H1 (cell line): ENCODE measurements around the gene SLC19A1. TPM values are rescaled to one million over a fixed set of nuclear protein-coding genes. Genes with fewer than 3 reads are reported as not detected.

Experiments
- CTCF ChIA-PET: fragments of 300-600 bp; sonication (Branson Sonifier 250); formaldehyde crosslinking; loops from one replicate; lab custom pipeline; 2021; ENCODE audit not compliant: partially characterized antibody; lab: Charles Lee
- POLR2A ChIA-PET: fragments of 300-600 bp; sonication (Branson Sonifier 250); formaldehyde crosslinking; loops from one replicate; lab custom pipeline; 2021; ENCODE audit warnings: inconsistent platforms; ENCODE audit not compliant: partially characterized antibody; lab: Charles Lee
- DNase-seq, 2 experiments: peaks; one replicate each; pipeline versions ENCODE4 v3.0.0 to v3.0.0-alpha.2; 2010 to 2022; ENCODE audit warnings: low spot score in 2 of 2, low read depth in 1 of 2, mixed read lengths in 1 of 2
- FAIRE-seq: peaks from 2 replicates; lab custom pipeline; 2011; peaks lifted over from hg19 to GRCh38; lab: Jason Lieb, UNC
- H2AFZ ChIP-seq: 2 replicates; pipeline ENCODE4 v1.8.1; 2012; ENCODE audit warnings: low read length, inconsistent platforms
- H2AK5ac ChIP-seq: 2 replicates; pipeline ENCODE4 v1.6.1; 2013; ENCODE audit warnings: low read depth, low read length
- H2BK120ac ChIP-seq: replicated peaks from 2 replicates; pipeline ENCODE3; 2013; ENCODE audit warnings: low read depth, low read length, inconsistent platforms
- H2BK12ac ChIP-seq: 2 replicates; pipeline ENCODE4 v1.6.1; 2013; ENCODE audit warnings: low read depth, low read length
- H2BK15ac ChIP-seq: 2 replicates; pipeline ENCODE4 v1.6.1; 2013; ENCODE audit warnings: low read length
- H2BK20ac ChIP-seq: 2 replicates; pipeline ENCODE4 v1.6.1; 2013; ENCODE audit warnings: low read length
- H2BK5ac ChIP-seq: 2 replicates; pipeline ENCODE4 v1.6.1; 2013; ENCODE audit warnings: low read depth, low read length
- H3K14ac ChIP-seq: 2 replicates; pipeline ENCODE4 v1.6.1; 2013; ENCODE audit warnings: inconsistent platforms; ENCODE audit not compliant: insufficient read length
- H3K18ac ChIP-seq: 2 replicates; pipeline ENCODE4 v1.6.1; 2013; ENCODE audit warnings: low read length; ENCODE audit errors: extremely low read depth
- H3K23ac ChIP-seq: 2 replicates; pipeline ENCODE4 v1.6.1; 2013; ENCODE audit warnings: inconsistent platforms; ENCODE audit not compliant: insufficient read length
- H3K23me2 ChIP-seq: 2 replicates; pipeline ENCODE4 v1.6.1; 2013; ENCODE audit warnings: low read depth, low read length
- H3K27ac ChIP-seq: 2 replicates; pipeline ENCODE4 v1.6.1; 2011; ENCODE audit warnings: low read depth, low read length, inconsistent platforms
- H3K27me3 ChIP-seq, 4 experiments: replicated peaks in 1 of 4; 1 replicate in 1 of 4; 2 replicates in 3 of 4; pipeline versions ENCODE4 v1.6.1 to v1.8.1; 2011 to 2013; ENCODE audit warnings: low read length in 3 of 4, mild to moderate bottlenecking in 3 of 4, inconsistent platforms in 2 of 4, mixed read lengths in 2 of 4, moderate library complexity in 1 of 4; ENCODE audit not compliant: control insufficient read depth in 3 of 4, insufficient read depth in 3 of 4; ENCODE audit errors: extremely low read depth in 1 of 4
- H3K36me3 ChIP-seq, 4 experiments: 2 replicates each; pipeline versions ENCODE4 v1.6.1 to v1.8.1; 2011 to 2013; ENCODE audit warnings: mild to moderate bottlenecking in 4 of 4, low read length in 3 of 4, moderate library complexity in 2 of 4, control low read depth in 1 of 4, inconsistent platforms in 1 of 4; ENCODE audit not compliant: insufficient read depth in 4 of 4, control insufficient read depth in 2 of 4
- H3K4ac ChIP-seq: replicated peaks from 2 replicates; pipeline ENCODE3; 2013; ENCODE audit warnings: low read length, low read depth, mixed read lengths, inconsistent platforms; ENCODE audit not compliant: insufficient read length
- H3K4me1 ChIP-seq, 4 experiments: replicated peaks in 1 of 4; 1 replicate in 1 of 4; 2 replicates in 3 of 4; pipeline versions ENCODE4 v1.6.1 to v1.8.1; 2011 to 2013; ENCODE audit warnings: low read length in 3 of 4, inconsistent platforms in 2 of 4, mixed read lengths in 1 of 4; ENCODE audit not compliant: insufficient read depth in 4 of 4, control insufficient read depth in 3 of 4
- H3K4me2 ChIP-seq, 2 experiments: 2 replicates each; pipeline versions ENCODE4 v1.6.1 to v1.8.1; 2011 to 2013; ENCODE audit warnings: low read depth in 2 of 2, low read length in 2 of 2, control low read depth in 1 of 2, inconsistent platforms in 1 of 2, mild to moderate bottlenecking in 1 of 2; ENCODE audit not compliant: insufficient read depth in 1 of 2
- H3K4me3 ChIP-seq, 4 experiments: fragments of 200-600, 300-600 bp in 1 of 4; sonication (generic), shearing (Covaris generic), sonication (Bioruptor Twin) in 1 of 4; 2 replicates each; pipeline versions ENCODE4 v1.5.1 to v1.8.1; 2011 to 2016; ENCODE audit warnings: low read length in 4 of 4, low read depth in 3 of 4, control low read depth in 2 of 4, inconsistent platforms in 2 of 4, mild to moderate bottlenecking in 2 of 4, mixed read lengths in 1 of 4, moderate library complexity in 1 of 4; ENCODE audit not compliant: insufficient read depth in 2 of 4; ENCODE audit errors: extremely low read depth in 1 of 4
- H3K56ac ChIP-seq: replicated peaks from 2 replicates; pipeline ENCODE3; 2013; ENCODE audit warnings: low read depth, mild to moderate bottlenecking, mixed read lengths, low read length, inconsistent platforms; ENCODE audit not compliant: insufficient read length
- H3K79me1 ChIP-seq: 2 replicates; pipeline ENCODE4 v1.6.1; 2013; ENCODE audit warnings: low read depth, low read length, control low read depth
- H3K79me2 ChIP-seq, 2 experiments: 2 replicates each; pipeline versions ENCODE4 v1.6.1 to v1.8.1; 2012 to 2013; ENCODE audit warnings: low read length in 2 of 2, mild to moderate bottlenecking in 2 of 2, inconsistent platforms in 1 of 2; ENCODE audit not compliant: insufficient read depth in 2 of 2, control insufficient read depth in 1 of 2
- H3K9ac ChIP-seq, 4 experiments: replicated peaks in 1 of 4; 1 replicate in 1 of 4; 2 replicates in 3 of 4; pipeline versions ENCODE4 v1.6.1 to v1.8.1; 2011 to 2013; ENCODE audit warnings: low read depth in 3 of 4, low read length in 3 of 4, control low read depth in 2 of 4, mild to moderate bottlenecking in 2 of 4, moderate library complexity in 2 of 4, inconsistent platforms in 1 of 4; ENCODE audit errors: extremely low read depth in 1 of 4
- H3K9me3 ChIP-seq, 2 experiments: 2 replicates each; pipeline versions ENCODE4 v1.6.1 to v1.8.1; 2012 to 2013; ENCODE audit warnings: mild to moderate bottlenecking in 2 of 2, moderate library complexity in 2 of 2, control low read depth in 1 of 2, inconsistent platforms in 1 of 2, low read depth in 1 of 2, low read length in 1 of 2, mixed read lengths in 1 of 2; ENCODE audit not compliant: insufficient read depth in 2 of 2
- H4K20me1 ChIP-seq, 2 experiments: replicated peaks in 1 of 2; 2 replicates each; pipeline versions ENCODE3 to v1.8.1; 2011 to 2013; ENCODE audit warnings: inconsistent platforms in 2 of 2, low read length in 2 of 2, mild to moderate bottlenecking in 1 of 2; ENCODE audit not compliant: insufficient read depth in 2 of 2, control insufficient read depth in 1 of 2
- H4K5ac ChIP-seq: 2 replicates; pipeline ENCODE4 v1.6.1; 2013; ENCODE audit warnings: low read length, low read depth, mixed read lengths, inconsistent platforms; ENCODE audit not compliant: insufficient read length
- H4K8ac ChIP-seq: 2 replicates; pipeline ENCODE4 v1.8.0; 2013; ENCODE audit warnings: mild to moderate bottlenecking, moderate library complexity, low read length, inconsistent platforms; ENCODE audit not compliant: insufficient read depth; ENCODE audit errors: extremely low read depth
- H4K91ac ChIP-seq: replicated peaks from 2 replicates; pipeline ENCODE3; 2013; ENCODE audit warnings: low read length, mixed read lengths, inconsistent platforms; ENCODE audit not compliant: insufficient read length
- PHF8 ChIP-seq: fragments of 200-600 bp; sonication (generic); conservative IDR thresholded peaks from 2 replicates; pipeline ENCODE4 v1.7.1; 2012; ENCODE audit warnings: low read depth, mild to moderate bottlenecking, inconsistent platforms, low read length, moderate library complexity
- SP1 ChIP-seq: IDR thresholded peaks from 2 replicates; pipeline ENCODE4 v1.6.1; 2011; ENCODE audit warnings: low read depth, low read length
- WGBS, 2 experiments: shearing (Covaris generic) in 1 of 2; methylation state at CpG; one replicate each; pipeline versions ENCODE4 v1.1.6 to v1.1.7; 2013 to 2015; ENCODE audit warnings: low lambda C conversion rate in 2 of 2, mixed read lengths in 2 of 2, inconsistent platforms in 1 of 2, low coverage in 1 of 2, missing lambda C conversion rate in 1 of 2; ENCODE audit not compliant: insufficient replicate concordance in 2 of 2, insufficient coverage in 1 of 2, insufficient read length in 1 of 2; ENCODE audit errors: extremely low coverage in 1 of 2, missing lambda C conversion rate in 1 of 2; 5-methylcytosine and 5-hydroxymethylcytosine counted together
- polyA plus RNA-seq, 7 experiments: library from polyadenylated mRNA; depleted of rRNA in 3 of 7; stranded (reverse) in 5 of 7; unstranded in 2 of 7; fragments of >200 nt in 5 of 7; fragments of 200-250 nt in 2 of 7; gene quantifications; 1 replicate in 5 of 7; 2 replicates in 1 of 7; 4 replicates in 1 of 7; pipeline versions ENCODE4 v1.2.1 to v1.2.3, GENCODE V29; 2011 to 2013; ENCODE audit warnings: missing spikeins in 2 of 7, mixed read lengths in 2 of 7
- total RNA-seq: library from RNA; stranded (reverse); fragmentation: NEBNext Ultra II Directional; extraction: Animal tissue kit (Norgen Biotek cat#: 25700); gene quantifications from 2 replicates; pipeline ENCODE4 v1.2.1, GENCODE V29; 2021

Gene SLC19A1
- total and polyA plus RNA-seq, 2 of the 8 experiments (the other 6 are each of a cell fraction or from before 2014, with no cell fraction given), result 31.6 to 43.8 TPM

DNA sequence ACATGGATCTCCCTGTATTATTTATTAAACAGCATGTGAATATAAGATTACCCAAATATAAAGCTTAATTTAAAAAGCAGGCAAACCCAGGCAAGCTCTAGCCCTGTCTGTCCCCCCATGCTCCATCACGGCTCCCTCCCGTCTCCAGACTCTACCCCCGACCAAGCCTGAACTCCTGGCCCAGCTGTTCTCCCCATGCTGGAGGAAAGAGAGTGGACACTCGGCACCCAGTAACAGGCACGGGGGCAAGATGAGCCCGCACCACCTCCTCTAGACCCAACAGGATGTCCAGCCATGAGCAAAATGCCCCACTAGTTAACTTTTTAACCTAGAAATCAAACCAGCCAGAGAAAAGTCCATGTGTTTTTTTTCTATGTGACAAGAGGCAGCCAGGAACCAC is 19.3 kb downstream of the SLC19A1 start:
- ChIA-PET CTCF (interaction anchor here (1.2 kb wide), 1 partner anchor 382 kb away, joined by 3 read pairs; no protein-coding TSS in a partner anchor), POLR2A (interaction anchor here (0.8 to 2.2 kb wide), 4 partner anchors 9 to 30 kb away, joined by 3 to 6 read pairs (median 4); no protein-coding TSS in a partner anchor)
- H2BK20ac ChIP-seq, result no peak overlapping the region
- no peak overlapping the region for H4K91ac ChIP-seq
- H3K23ac ChIP-seq, result no peak overlapping the region
- no peak overlapping the region for H2BK12ac ChIP-seq
- no peaks in the 10 kb centered on the region for H3K27me3 ChIP-seq
- peaks cover 2 to 37% (median 10%) of the 10 kb centered on the region in 4 experiments; a peak in 4 of 8 replicates for H3K36me3 ChIP-seq
- H3K56ac ChIP-seq, result no peak overlapping the region
- no peaks in the 10 kb centered on the region for H3K79me2 ChIP-seq
- no peak overlapping the region for H2BK120ac ChIP-seq
- peaks cover 0 to 22% of the 10 kb centered on the region in 2 experiments; a peak in 3 of 4 replicates for H3K9me3 ChIP-seq
- H3K4me1 ChIP-seq, result no peaks in the 10 kb centered on the region
- H3K23me2 ChIP-seq, result no peaks in the 10 kb centered on the region
- H3K4me3 ChIP-seq, result no peak overlapping the region
- TF ChIP-seq SP1, result no peak
- TF ChIP-seq PHF8, result no peak
- no peaks in the 10 kb centered on the region for H3K79me1 ChIP-seq
- H2AK5ac ChIP-seq, result no peak overlapping the region
- no peak overlapping the region for H3K18ac ChIP-seq
- FAIRE-seq, result no peak
- no peak overlapping the region for H4K8ac ChIP-seq
- WGBS, 2 experiments, result 94% methylated on average over 6 of the region's 6 CpGs; no CpG with 5 or more reads in 1 of the 2 experiments
- no peak for DNase-seq
- H4K5ac ChIP-seq, result no peak overlapping the region
- no peak overlapping the region for H3K27ac ChIP-seq
- no peak overlapping the region for H3K14ac ChIP-seq
- H4K20me1 ChIP-seq, result peaks cover 4% of the 10 kb centered on the region in 2 experiments
- H3K9ac ChIP-seq, result no peak overlapping the region
- no peak overlapping the region for H2BK15ac ChIP-seq
- no peak overlapping the region for H2AFZ ChIP-seq
- H3K4ac ChIP-seq, result no peak overlapping the region
- H2BK5ac ChIP-seq, result no peak overlapping the region
- no peak overlapping the region for H3K4me2 ChIP-seq
